ENCODE measurements around the gene SAPCD2. TPM values are rescaled to one million over a fixed set of nuclear protein-coding genes. Genes with fewer than 3 reads are reported as not detected.

The SAPCD2 gene
- total and polyA plus RNA-seq, 5 donors, result 0.08 to 0.63 (median 0.18) TPM

DNA sequence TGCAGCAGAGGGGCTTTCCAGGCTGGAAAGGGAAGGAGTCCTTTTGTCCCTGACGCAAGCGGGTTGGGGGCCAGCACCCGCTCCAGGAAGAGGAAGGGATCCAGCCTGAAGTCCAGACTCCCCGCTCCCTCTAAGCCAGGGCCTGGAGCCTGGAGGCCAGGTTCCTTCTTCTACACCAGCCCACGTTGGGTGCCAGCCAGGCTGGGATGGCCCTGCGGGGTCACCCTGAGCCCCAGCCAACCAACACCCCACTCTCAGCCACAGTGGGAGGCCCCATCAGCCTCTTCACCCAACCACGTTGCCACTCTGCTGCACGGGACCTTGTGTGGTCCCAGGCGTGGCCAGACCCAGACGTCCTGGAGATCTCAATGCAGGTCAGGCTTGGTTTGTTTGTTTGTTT, 37.5 kb downstream of the SAPCD2 start:
- peak; percentile 65 to 89 (median 88) for DNase-seq
- ATAC-seq, result peak; percentile 3 to 5
- WGBS, result 65% methylated on average over 10 of the region's 10 CpGs
- H3K27ac ChIP-seq (ENCODE audit: low read length), result no peak overlapping the region
- H3K4me1 ChIP-seq (ENCODE audit: control insufficient read depth, insufficient read depth, low read length), result no peaks in the 10 kb centered on the region
- no peaks in the 10 kb centered on the region for H3K27me3 ChIP-seq (ENCODE audit: control insufficient read depth, insufficient read depth)
- no peaks in the 10 kb centered on the region for H3K9me3 ChIP-seq (ENCODE audit: control insufficient read depth, low read length)
- intact Hi-C loops (cut with DNase I), result loop anchor here in 1 of 4 donors (10.0 kb wide), 1 partner anchor 88 kb away; the partner anchor contains the start of genes C8G and FBXW5
- H3K4me3 ChIP-seq (ENCODE audit: low read length), result no peak overlapping the region

GRCh38 chr9:137031904-137032640, 38.3 kb downstream of the SAPCD2 start, which contains the start of gene FUT7:
TSS of gene FUT7 (minus strand) at chr9:137032088. CDS start at chr9:137031991, 97 bp downstream.
- no peaks in the 10 kb centered on the region for H3K27me3 ChIP-seq (ENCODE audit: control insufficient read depth, insufficient read depth)
- no peaks in the 10 kb centered on the region for H3K9me3 ChIP-seq (ENCODE audit: control insufficient read depth, low read length)
- WGBS, result 59% methylated on average over 16 of the region's 16 CpGs
- H3K4me1 ChIP-seq (ENCODE audit: control insufficient read depth, insufficient read depth, low read length), result no peaks in the 10 kb centered on the region
- no peak within 1 kb of the TSS for H3K27ac ChIP-seq (ENCODE audit: low read length)
- intact Hi-C loops (cut with DNase I), result loop anchor here in 1 of 4 donors (10.0 kb wide), 1 partner anchor 87 kb away; the partner anchor contains the start of genes C8G and FBXW5
- ATAC-seq (no peak), DNase-seq (no peak)
- no peak within 1 kb of the TSS for H3K4me3 ChIP-seq (ENCODE audit: low read length)

- ATAC-seq, result no peak
- Histone ChIP-seq H3K4me1 (ENCODE audit: control insufficient read depth, insufficient read depth, low read length) (no peaks in the 10 kb centered on the region), H3K27ac (ENCODE audit: low read length) (no peak overlapping the region), H3K9me3 (ENCODE audit: control insufficient read depth, low read length) (no peaks in the 10 kb centered on the region), H3K27me3 (ENCODE audit: control insufficient read depth, insufficient read depth) (no peaks in the 10 kb centered on the region), H3K4me3 (ENCODE audit: low read length) (no peak overlapping the region)
- DNase-seq, result no peak
- intact Hi-C loops (cut with DNase I), result loop anchor here in 1 of 4 donors (10.0 kb wide), 1 partner anchor 86 kb away; the partner anchor contains the start of genes C8G and FBXW5
- WGBS, result 88% methylated on average over 65 of the region's 65 CpGs
These were observed 39.5 kb downstream of the SAPCD2 start for GRCh38 chr9:137030538-137031527.

DNA sequence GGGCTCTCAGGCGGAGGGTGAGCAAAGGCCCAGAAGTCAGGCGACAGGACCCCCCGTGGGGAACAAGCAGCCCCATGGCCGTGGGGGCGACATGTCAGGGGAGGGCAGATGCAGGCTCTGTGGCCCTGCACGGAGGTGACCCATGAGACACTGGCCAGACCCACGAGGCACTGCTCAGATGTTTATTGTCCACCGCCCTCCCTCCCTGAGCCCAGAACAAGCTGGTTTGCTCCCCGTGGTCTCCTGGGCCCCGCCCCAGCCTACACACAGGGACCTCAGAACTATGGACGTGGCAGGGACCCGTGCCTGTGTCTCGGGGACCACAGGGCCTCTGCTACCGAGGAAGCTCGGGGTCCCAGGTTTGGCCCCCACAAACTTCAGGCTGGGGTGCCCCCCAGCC, 40.4 kb downstream of the SAPCD2 start:
- Histone ChIP-seq H3K9me3 (ENCODE audit: control insufficient read depth, low read length) (no peaks in the 10 kb centered on the region), H3K27me3 (ENCODE audit: control insufficient read depth, insufficient read depth) (no peaks in the 10 kb centered on the region), H3K4me3 (ENCODE audit: low read length) (no peak overlapping the region), H3K27ac (ENCODE audit: low read length) (no peak overlapping the region), H3K4me1 (ENCODE audit: control insufficient read depth, insufficient read depth, low read length) (no peaks in the 10 kb centered on the region)
- no peak for ATAC-seq
- no peak for DNase-seq
- intact Hi-C loops (cut with DNase I), result loop anchor here in 1 of 4 donors (10.0 kb wide), 1 partner anchor 85 kb away; the partner anchor contains the start of genes C8G and FBXW5
- WGBS, result 78% methylated on average over 15 of the region's 15 CpGs

GRCh38 chr9:137029058-137029936, 41.1 kb downstream of the SAPCD2 start:
- Histone ChIP-seq H3K4me3 (ENCODE audit: low read length) (no peak overlapping the region), H3K27ac (ENCODE audit: low read length) (no peak overlapping the region), H3K4me1 (ENCODE audit: control insufficient read depth, insufficient read depth, low read length) (no peaks in the 10 kb centered on the region), H3K27me3 (ENCODE audit: control insufficient read depth, insufficient read depth) (no peaks in the 10 kb centered on the region), H3K9me3 (ENCODE audit: control insufficient read depth, low read length) (no peaks in the 10 kb centered on the region)
- WGBS, result 36% methylated on average over 19 of the region's 19 CpGs
- DNase-seq (peak; percentile 82 to 94 (median 93)), ATAC-seq (peak; percentile 63 to 73)
- intact Hi-C loops (cut with DNase I), result loop anchor here in 2 of 4 donors (5.0 kb wide), 2 partner anchors 77 to 82 kb away; partner anchors contain the start of genes C8G (in 1 of the 2) and LCN12 (in 1 of the 2)

DNA sequence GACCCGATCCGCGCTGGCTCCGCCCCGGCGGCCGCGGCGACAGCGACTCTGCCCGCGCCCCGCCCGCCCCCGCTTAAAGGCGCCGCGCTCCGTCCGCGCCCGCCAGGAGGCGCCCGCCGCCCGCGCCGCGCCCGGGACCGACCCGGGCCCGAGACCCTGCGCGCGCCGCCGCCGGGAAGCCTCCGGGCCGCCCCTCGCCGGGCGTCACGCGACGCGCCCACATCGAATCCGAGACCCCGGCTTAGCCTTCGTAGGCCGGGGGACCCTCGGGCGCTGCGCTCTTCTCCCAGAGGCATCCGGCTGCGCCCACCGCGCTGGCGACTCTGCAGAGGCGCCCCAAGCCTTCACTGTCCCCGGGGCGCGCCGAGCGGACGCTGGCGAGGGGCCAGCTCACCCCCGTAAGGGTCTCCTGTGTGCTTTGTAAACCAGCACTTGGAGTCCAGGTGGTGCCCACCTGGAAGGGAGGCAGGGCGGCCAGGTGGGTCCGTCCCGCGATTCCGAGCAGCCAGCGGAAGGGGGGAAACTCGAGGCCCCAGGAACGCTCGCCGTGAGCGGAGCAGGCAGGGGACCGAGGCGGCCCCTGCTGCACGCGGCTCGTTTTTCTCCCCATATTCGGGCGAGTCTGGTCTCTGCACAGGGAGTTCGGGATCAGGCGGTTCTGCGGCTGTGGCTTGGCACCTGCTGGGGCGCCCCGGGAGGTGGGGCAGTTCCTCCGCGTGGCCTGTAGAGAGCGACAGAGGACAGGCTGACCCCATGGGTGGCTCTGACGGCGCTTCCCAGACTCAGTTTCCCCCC, 41.9 kb downstream of the SAPCD2 start:
- no peak overlapping the region for H3K27ac ChIP-seq (ENCODE audit: low read length)
- WGBS, result under 1% methylated on average over 98 of the region's 98 CpGs

GRCh38 chr9:137027369-137028262, 42.7 kb downstream of the SAPCD2 start, which contains the start of gene ABCA2:
TSS of gene ABCA2 (minus strand) at chr9:137028237. CDS start at chr9:137028140, 97 bp downstream.
- Histone ChIP-seq H3K27me3 (ENCODE audit: control insufficient read depth, insufficient read depth) (no peaks in the 10 kb centered on the region), H3K27ac (ENCODE audit: low read length) (no peak within 1 kb of the TSS), H3K4me1 (ENCODE audit: control insufficient read depth, insufficient read depth, low read length) (no peaks in the 10 kb centered on the region), H3K9me3 (ENCODE audit: control insufficient read depth, low read length) (no peaks in the 10 kb centered on the region), H3K4me3 (ENCODE audit: low read length) (peak within 1 kb of the TSS; percentile 74)
- no peak for DNase-seq
- peak in 1 of 2 donors; percentile 6 for ATAC-seq
- 3% methylated on average over 95 of the region's 95 CpGs for WGBS
- intact Hi-C loops (cut with DNase I), result loop anchor here in 2 of 4 donors (5.0 kb wide), 2 partner anchors 75 to 80 kb away; partner anchors contain the start of genes C8G (in 1 of the 2) and LCN12 (in 1 of the 2)

More for the DNA sequence above, 41.9 kb downstream of the SAPCD2 start:
- ATAC-seq, result peak; percentile 19 to 31
- DNase-seq, result peak; percentile 69 to 90 (median 89)
- no peaks in the 10 kb centered on the region for H3K9me3 ChIP-seq (ENCODE audit: control insufficient read depth, low read length)
- no peaks in the 10 kb centered on the region for H3K27me3 ChIP-seq (ENCODE audit: control insufficient read depth, insufficient read depth)
- H3K4me1 ChIP-seq (ENCODE audit: control insufficient read depth, insufficient read depth, low read length), result no peaks in the 10 kb centered on the region
- H3K4me3 ChIP-seq (ENCODE audit: low read length), result peak overlapping the region; percentile 74
- intact Hi-C loops (cut with DNase I), result loop anchor here in 2 of 4 donors (5.0 kb wide), 2 partner anchors 76 to 81 kb away; partner anchors contain the start of genes C8G (in 1 of the 2) and LCN12 (in 1 of the 2)

DNA sequence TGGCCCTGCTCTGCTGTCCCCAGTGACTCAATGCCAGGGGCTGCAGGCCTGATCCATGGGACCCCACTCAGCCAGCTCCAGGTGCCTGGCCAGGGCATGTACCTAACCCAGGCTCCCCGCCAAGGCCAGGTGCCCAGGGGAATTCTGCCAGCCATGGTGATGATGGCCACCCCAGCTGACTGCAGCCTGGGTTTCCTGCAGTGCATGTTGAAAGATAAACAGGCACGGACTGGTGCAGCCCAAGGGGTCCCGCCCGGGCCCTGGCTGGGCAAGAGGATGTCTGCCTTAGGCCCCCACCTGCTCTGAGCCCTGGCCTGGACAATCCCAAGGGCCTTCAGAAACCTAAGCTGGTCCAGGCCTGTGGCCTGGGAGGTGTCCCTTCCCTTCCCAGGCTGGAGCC, 43.5 kb downstream of the SAPCD2 start:
- H3K4me3 ChIP-seq (ENCODE audit: low read length), result no peak overlapping the region
- WGBS, result 74% methylated on average over 4 of the region's 4 CpGs
- intact Hi-C loops (cut with DNase I), result loop anchor here in 2 of 4 donors (5.0 kb wide), 2 partner anchors 75 to 80 kb away; partner anchors contain the start of genes C8G (in 1 of the 2) and LCN12 (in 1 of the 2)

More for the DNA sequence above, 43.5 kb downstream of the SAPCD2 start:
- no peak for ATAC-seq
- Histone ChIP-seq H3K4me1 (ENCODE audit: control insufficient read depth, insufficient read depth, low read length) (no peaks in the 10 kb centered on the region), H3K27ac (ENCODE audit: low read length) (no peak overlapping the region), H3K27me3 (ENCODE audit: control insufficient read depth, insufficient read depth) (no peaks in the 10 kb centered on the region), H3K9me3 (ENCODE audit: control insufficient read depth, low read length) (no peaks in the 10 kb centered on the region)
- no peak for DNase-seq

Measured in right cardiac atrium (tissue), 5 donors.